Stimulated activated CD4-positive, alpha-beta T cell treated with anti-CD3 and anti-CD28 coated beads, Interleukin-1b, Interleukin-23, amount 100 ng/mL, for 24 hours (primary cell): ENCODE results near the gene S100A3.
A peak's percentile ranks its signal among the peaks of the same experiment; 100 is the strongest.
"Not testable (repeated sequence)": the region's sequence is repeated elsewhere in the genome, so short reads cannot be mapped to it uniquely, and the experiment has no call there.

Experiments used
- DNase-seq, 4 experiments: peaks; one replicate each; pipeline ENCODE4 v3.0.0-alpha.2; 2020; ENCODE audit warnings: low read depth in 4 of 4, low spot score in 1 of 4

S100A3 gene

GRCh38 chr1:153569465-153569864, 20.4 kb upstream of the S100A3 start:
- DNase-seq = no peak

GRCh38 chr1:153568367-153569099, 19.5 kb upstream of the S100A3 start:
- DNase-seq = peak; percentile 58 to 83 (median 70)

GRCh38 chr1:153567621-153568366, 18.7 kb upstream of the S100A3 start:
- peak in 2 of 4 experiments; percentile 30 to 48 for DNase-seq

GRCh38 chr1:153566414-153567371, 17.6 kb upstream of the S100A3 start:
- DNase-seq = peak; percentile 58 to 88 (median 68)

- DNase-seq = peak in 1 of 4 experiments; percentile 54
Observed at GRCh38 chr1:153565529-153566374, 16.7 kb upstream of the S100A3 start, which contains the start of gene S100A2. Gene S100A2 (minus strand): TSS chr1:153565844. CDS start chr1:153563877, 1,967 bp downstream.

- no peak for DNase-seq
Observed at GRCh38 chr1:153563991-153564390, 14.9 kb upstream of the S100A3 start.

GRCh38 chr1:153563483-153563901, 14.4 kb upstream of the S100A3 start:
- no peak for DNase-seq

GRCh38 chr1:153562021-153562420, 13.0 kb upstream of the S100A3 start:
- not testable (repeated sequence) for DNase-seq

GRCh38 chr1:153561466-153561985, 12.5 kb upstream of the S100A3 start:
- no peak for DNase-seq

GRCh38 chr1:153560771-153561465, 11.9 kb upstream of the S100A3 start:
- DNase-seq = no peak

- DNase-seq = no peak
Observed at GRCh38 chr1:153560241-153560640, 11.2 kb upstream of the S100A3 start.

GRCh38 chr1:153557877-153558276, 8.8 kb upstream of the S100A3 start:
- DNase-seq = no peak

- DNase-seq = no peak
Observed at GRCh38 chr1:153556348-153556747, 7.3 kb upstream of the S100A3 start.

GRCh38 chr1:153553830-153554541, 4.9 kb upstream of the S100A3 start:
- no peak for DNase-seq

GRCh38 chr1:153553096-153553495, 4.0 kb upstream of the S100A3 start:
- no peak for DNase-seq

GRCh38 chr1:153552335-153552734, 3.3 kb upstream of the S100A3 start:
- DNase-seq = no peak

GRCh38 chr1:153550827-153551500, 1.9 kb upstream of the S100A3 start:
- no peak for DNase-seq

GRCh38 chr1:153550398-153550758, 1.3 kb upstream of the S100A3 start:
- no peak for DNase-seq
